Suppressor macrophage treated with lipopolysaccharide for 4 hours (primary cell): ENCODE results near the gene BIVM.

ENCODE experiments used
- DNase-seq: peaks from one replicate; pipeline ENCODE4 v3.0.0-alpha.2; 2020

The BIVM gene

GRCh38 chr13:102792396-102792795 lies 6.5 kb upstream of the BIVM start:
- DNase-seq, result no peak

- no peak for DNase-seq
These were observed 5.1 kb upstream of the BIVM start for GRCh38 chr13:102793611-102794355.

- DNase-seq, result peak; percentile 24
These were observed 666 bp downstream of the BIVM start for GRCh38 chr13:102799426-102800144.

- peak; percentile 87 for DNase-seq
These were observed 1.5 kb downstream of the BIVM start for GRCh38 chr13:102800145-102801041.

GRCh38 chr13:102805680-102806079 lies 6.8 kb downstream of the BIVM start:
- DNase-seq, result no peak

GRCh38 chr13:102807699-102808098 lies 8.8 kb downstream of the BIVM start:
- DNase-seq, result no peak

- DNase-seq, result no peak
These were observed 13.8 kb downstream of the BIVM start for GRCh38 chr13:102812611-102813287.

GRCh38 chr13:102814025-102814607 lies 15.2 kb downstream of the BIVM start:
- DNase-seq, result no peak

GRCh38 chr13:102814793-102815192 lies 15.9 kb downstream of the BIVM start:
- no peak for DNase-seq

- no peak for DNase-seq
These were observed 16.9 kb downstream of the BIVM start for GRCh38 chr13:102815788-102816187.

- DNase-seq, result no peak
These were observed 17.8 kb downstream of the BIVM start for GRCh38 chr13:102816708-102817107.

GRCh38 chr13:102817241-102817640 lies 18.3 kb downstream of the BIVM start:
- no peak for DNase-seq

GRCh38 chr13:102817907-102818306 lies 19.0 kb downstream of the BIVM start:
- DNase-seq, result no peak

- no peak for DNase-seq
These were observed 26.5 kb downstream of the BIVM start for GRCh38 chr13:102825400-102825799.

GRCh38 chr13:102825921-102826706 lies 27.2 kb downstream of the BIVM start:
- no peak for DNase-seq

GRCh38 chr13:102830646-102831045 lies 31.7 kb downstream of the BIVM start:
- no peak for DNase-seq

GRCh38 chr13:102836471-102836870 lies 37.6 kb downstream of the BIVM start:
- no peak for DNase-seq

GRCh38 chr13:102838273-102838672 lies 39.4 kb downstream of the BIVM start:
- no peak for DNase-seq

GRCh38 chr13:102838982-102839381 lies 40.1 kb downstream of the BIVM start:
- no peak for DNase-seq

- DNase-seq, result no peak
These were observed 40.5 kb downstream of the BIVM start for GRCh38 chr13:102839462-102839861.

- DNase-seq, result no peak
These were observed 46.3 kb downstream of the BIVM start for GRCh38 chr13:102845289-102845629.
